Measurements from ENCODE around the gene ZNF275.

Gene ZNF275

DNA sequence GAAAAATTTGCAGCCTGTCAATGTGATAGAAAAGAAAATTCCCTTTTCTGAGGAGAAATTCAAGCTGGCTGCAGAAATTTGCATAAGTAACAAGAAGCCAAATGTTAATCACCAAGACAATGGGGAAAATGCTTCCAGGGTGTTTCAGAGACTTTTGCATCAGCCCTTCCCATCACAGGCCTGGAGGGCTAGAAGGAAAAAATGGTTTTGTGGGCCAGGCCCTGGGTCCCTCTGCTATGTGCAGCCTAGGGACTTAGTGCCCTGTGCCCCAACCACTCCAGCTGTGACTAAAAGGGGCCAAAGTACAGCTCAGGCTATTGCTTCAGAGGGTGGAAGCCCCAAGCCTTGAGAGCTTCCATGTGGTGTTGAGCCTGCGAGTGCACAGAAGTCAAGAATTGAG, 23.9 kb downstream of the ZNF275 start:
- TF ChIP-seq ZBTB7A (IDR thresholded peaks at IDR 0.05; ENCODE audit: low read depth) (no peak), FOXM1 (IDR thresholded peaks at IDR 0.05; ENCODE audit: borderline replicate concordance, low read depth) (no peak), TEAD4 (IDR thresholded peaks at IDR 0.05) (no peak), TCF12 (IDR thresholded peaks at IDR 0.05; ENCODE audit: low read depth) (no peak), EGR1 (IDR thresholded peaks at IDR 0.05) (no peak), RAD21 (IDR thresholded peaks at IDR 0.05; ENCODE audit: low read depth) (no peak), YY1 (IDR thresholded peaks at IDR 0.05; ENCODE audit: low read depth) (no peak), TAF1 (IDR thresholded peaks at IDR 0.05; ENCODE audit: low read depth) (no peak), CEBPB (IDR thresholded peaks at IDR 0.05) (no peak), NFIC (IDR thresholded peaks at IDR 0.05) (no peak), EP300 (IDR thresholded peaks at IDR 0.05; ENCODE audit: borderline replicate concordance) (no peak), CREB1 (IDR thresholded peaks at IDR 0.05; ENCODE audit: low read depth) (no peak)
- TF ChIP-seq, protein P1, sequence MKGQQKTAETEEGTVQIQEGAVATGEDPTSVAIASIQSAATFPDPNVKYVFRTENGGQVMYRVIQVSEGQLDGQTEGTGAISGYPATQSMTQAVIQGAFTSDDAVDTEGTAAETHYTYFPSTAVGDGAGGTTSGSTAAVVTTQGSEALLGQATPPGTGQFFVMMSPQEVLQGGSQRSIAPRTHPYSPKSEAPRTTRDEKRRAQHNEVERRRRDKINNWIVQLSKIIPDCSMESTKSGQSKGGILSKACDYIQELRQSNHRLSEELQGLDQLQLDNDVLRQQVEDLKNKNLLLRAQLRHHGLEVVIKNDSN (IDR thresholded peaks at IDR 0.05), result no peak
- TF ChIP-seq, protein P2, sequence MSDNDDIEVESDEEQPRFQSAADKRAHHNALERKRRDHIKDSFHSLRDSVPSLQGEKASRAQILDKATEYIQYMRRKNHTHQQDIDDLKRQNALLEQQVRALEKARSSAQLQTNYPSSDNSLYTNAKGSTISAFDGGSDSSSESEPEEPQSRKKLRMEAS (IDR thresholded peaks at IDR 0.05), result no peak
- TF ChIP-seq, protein P3, sequence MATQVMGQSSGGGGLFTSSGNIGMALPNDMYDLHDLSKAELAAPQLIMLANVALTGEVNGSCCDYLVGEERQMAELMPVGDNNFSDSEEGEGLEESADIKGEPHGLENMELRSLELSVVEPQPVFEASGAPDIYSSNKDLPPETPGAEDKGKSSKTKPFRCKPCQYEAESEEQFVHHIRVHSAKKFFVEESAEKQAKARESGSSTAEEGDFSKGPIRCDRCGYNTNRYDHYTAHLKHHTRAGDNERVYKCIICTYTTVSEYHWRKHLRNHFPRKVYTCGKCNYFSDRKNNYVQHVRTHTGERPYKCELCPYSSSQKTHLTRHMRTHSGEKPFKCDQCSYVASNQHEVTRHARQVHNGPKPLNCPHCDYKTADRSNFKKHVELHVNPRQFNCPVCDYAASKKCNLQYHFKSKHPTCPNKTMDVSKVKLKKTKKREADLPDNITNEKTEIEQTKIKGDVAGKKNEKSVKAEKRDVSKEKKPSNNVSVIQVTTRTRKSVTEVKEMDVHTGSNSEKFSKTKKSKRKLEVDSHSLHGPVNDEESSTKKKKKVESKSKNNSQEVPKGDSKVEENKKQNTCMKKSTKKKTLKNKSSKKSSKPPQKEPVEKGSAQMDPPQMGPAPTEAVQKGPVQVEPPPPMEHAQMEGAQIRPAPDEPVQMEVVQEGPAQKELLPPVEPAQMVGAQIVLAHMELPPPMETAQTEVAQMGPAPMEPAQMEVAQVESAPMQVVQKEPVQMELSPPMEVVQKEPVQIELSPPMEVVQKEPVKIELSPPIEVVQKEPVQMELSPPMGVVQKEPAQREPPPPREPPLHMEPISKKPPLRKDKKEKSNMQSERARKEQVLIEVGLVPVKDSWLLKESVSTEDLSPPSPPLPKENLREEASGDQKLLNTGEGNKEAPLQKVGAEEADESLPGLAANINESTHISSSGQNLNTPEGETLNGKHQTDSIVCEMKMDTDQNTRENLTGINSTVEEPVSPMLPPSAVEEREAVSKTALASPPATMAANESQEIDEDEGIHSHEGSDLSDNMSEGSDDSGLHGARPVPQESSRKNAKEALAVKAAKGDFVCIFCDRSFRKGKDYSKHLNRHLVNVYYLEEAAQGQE (IDR thresholded peaks at IDR 0.05; ENCODE audit: low read depth), result no peak

DNA sequence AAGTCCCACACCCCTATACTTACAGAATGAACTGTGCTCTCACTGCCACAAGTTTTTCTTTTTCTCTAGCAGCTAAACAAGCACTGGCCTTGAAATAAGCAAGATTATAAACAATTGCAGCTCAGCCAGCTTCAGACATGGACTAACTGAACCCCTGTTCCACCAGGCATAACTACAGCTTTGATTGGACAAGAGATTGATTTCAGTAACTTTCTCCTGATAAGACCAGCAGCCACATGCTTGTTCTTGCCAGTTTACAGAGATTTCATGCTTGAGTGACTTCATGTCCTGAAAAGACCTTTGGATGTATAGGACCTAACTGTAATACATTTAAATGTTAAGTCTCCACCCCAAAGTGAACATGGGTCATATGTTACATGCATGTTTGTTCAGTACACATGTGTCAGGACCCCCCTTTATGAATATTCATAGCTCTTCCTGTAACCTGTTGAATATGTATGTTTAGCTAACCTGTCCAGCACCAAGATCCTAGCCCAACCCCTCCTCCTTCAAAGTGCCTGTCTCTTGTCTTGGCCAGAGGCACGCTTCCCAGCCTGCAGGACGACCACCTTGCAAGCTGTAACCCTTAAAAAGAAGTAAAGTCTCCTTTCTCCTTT, 27.9 kb downstream of the ZNF275 start:
- TF ChIP-seq TAF1 (IDR thresholded peaks at IDR 0.05; ENCODE audit: low read depth) (no peak), CREB1 (IDR thresholded peaks at IDR 0.05; ENCODE audit: low read depth) (no peak), EGR1 (IDR thresholded peaks at IDR 0.05) (no peak), RAD21 (IDR thresholded peaks at IDR 0.05; ENCODE audit: low read depth) (no peak), FOXM1 (IDR thresholded peaks at IDR 0.05; ENCODE audit: borderline replicate concordance, low read depth) (no peak), YY1 (IDR thresholded peaks at IDR 0.05; ENCODE audit: low read depth) (no peak), NFIC (IDR thresholded peaks at IDR 0.05) (no peak), TCF12 (IDR thresholded peaks at IDR 0.05; ENCODE audit: low read depth) (no peak), EP300 (IDR thresholded peaks at IDR 0.05; ENCODE audit: borderline replicate concordance) (no peak), CEBPB (IDR thresholded peaks at IDR 0.05) (no peak), TEAD4 (IDR thresholded peaks at IDR 0.05) (no peak), ZBTB7A (IDR thresholded peaks at IDR 0.05; ENCODE audit: low read depth) (no peak)
- TF ChIP-seq, protein P2 (IDR thresholded peaks at IDR 0.05), result no peak
- TF ChIP-seq, protein P3 (IDR thresholded peaks at IDR 0.05; ENCODE audit: low read depth), result no peak
- TF ChIP-seq, protein P1 (IDR thresholded peaks at IDR 0.05), result no peak

DNA sequence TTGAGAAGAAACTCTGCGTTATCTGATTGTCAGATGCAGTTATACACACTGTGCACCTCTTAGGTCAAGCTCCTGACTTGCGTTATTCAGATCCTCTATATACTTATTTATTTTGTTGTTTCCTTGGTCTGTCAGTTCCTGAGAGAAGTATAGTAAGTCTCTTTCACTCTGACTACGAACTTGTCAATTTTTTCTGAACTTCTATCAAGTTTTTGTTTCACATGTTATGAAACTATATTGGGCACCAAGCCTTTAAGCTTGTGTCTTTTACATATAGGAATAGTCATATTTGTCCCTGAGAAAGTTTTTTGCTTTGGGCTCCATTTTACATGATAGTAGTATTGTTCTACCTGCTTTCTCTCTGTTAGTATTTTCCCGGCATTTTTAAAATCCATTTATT, 31.7 kb downstream of the ZNF275 start:
- TF ChIP-seq TCF12 (IDR thresholded peaks at IDR 0.05; ENCODE audit: low read depth) (no peak), ZBTB7A (IDR thresholded peaks at IDR 0.05; ENCODE audit: low read depth) (no peak), FOXM1 (IDR thresholded peaks at IDR 0.05; ENCODE audit: borderline replicate concordance, low read depth) (no peak), EP300 (IDR thresholded peaks at IDR 0.05; ENCODE audit: borderline replicate concordance) (no peak), TEAD4 (IDR thresholded peaks at IDR 0.05) (no peak), RAD21 (IDR thresholded peaks at IDR 0.05; ENCODE audit: low read depth) (no peak), TAF1 (IDR thresholded peaks at IDR 0.05; ENCODE audit: low read depth) (no peak), NFIC (IDR thresholded peaks at IDR 0.05) (no peak), CEBPB (IDR thresholded peaks at IDR 0.05) (no peak), YY1 (IDR thresholded peaks at IDR 0.05; ENCODE audit: low read depth) (no peak), EGR1 (IDR thresholded peaks at IDR 0.05) (no peak)
- TF ChIP-seq, protein P2 (IDR thresholded peaks at IDR 0.05), result no peak
- TF ChIP-seq, protein P3 (IDR thresholded peaks at IDR 0.05; ENCODE audit: low read depth), result no peak

DNA sequence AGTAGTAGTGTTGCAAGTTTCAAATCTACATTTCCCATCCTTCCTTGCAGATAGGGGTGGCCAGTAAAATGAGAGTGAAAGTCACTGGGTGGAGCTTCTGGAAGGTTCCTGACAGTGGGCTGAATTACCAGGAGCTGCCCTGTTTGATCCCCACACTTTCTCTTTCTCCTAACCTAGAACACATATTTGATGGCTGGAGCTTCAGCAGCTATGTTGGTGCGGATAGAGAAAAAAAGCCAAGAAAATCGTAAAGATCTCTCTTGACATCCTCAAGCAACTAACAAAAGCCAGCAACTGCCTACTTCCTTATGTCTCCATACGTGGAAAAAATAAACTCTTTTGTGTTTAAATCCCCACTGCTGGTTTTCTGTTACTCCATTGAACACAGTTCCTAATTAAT, 32.2 kb downstream of the ZNF275 start:
- TF ChIP-seq FOXM1 (IDR thresholded peaks at IDR 0.05; ENCODE audit: borderline replicate concordance, low read depth), result no peak
- no peak for TF ChIP-seq EGR1 (IDR thresholded peaks at IDR 0.05)
- TF ChIP-seq NFIC (IDR thresholded peaks at IDR 0.05), result no peak
- TF ChIP-seq CEBPB (IDR thresholded peaks at IDR 0.05), result no peak
- TF ChIP-seq EP300 (IDR thresholded peaks at IDR 0.05; ENCODE audit: borderline replicate concordance), result no peak
- TF ChIP-seq, protein P3 (IDR thresholded peaks at IDR 0.05; ENCODE audit: low read depth), result no peak
